A549 (cell line): Measurements from ENCODE around the gene THOC7. TPM values are rescaled to one million over a fixed set of nuclear protein-coding genes. Genes with fewer than 3 reads are reported as not detected.

ENCODE experiments used
- ATAC-seq, 2 experiments: fragments of 200-7000 bp in 1 of 2; fragments of >200 bp in 1 of 2; cut with Nextera tagmentation in 1 of 2; cut with Tn5 transposase in 1 of 2; 3 replicates each; pipeline versions ENCODE4 v1.8.0 to v1.9.1; 2018 to 2020; ENCODE audit warnings: mild to moderate bottlenecking in 1 of 2, moderate library complexity in 1 of 2
- CTCF ChIA-PET: fragments of 300-600 bp; sonication (Branson Sonifier 250); formaldehyde crosslinking; extraction: SDS; loops from one replicate; lab custom pipeline; 2021; ENCODE audit warnings: antibody characterized with exemption, inconsistent platforms; lab: Yijun Ruan, JAX
- POLR2A ChIA-PET: fragments of 350-600 bp; formaldehyde crosslinking; extraction: SDS; loops from one replicate; lab custom pipeline; 2021; ENCODE audit warnings: antibody characterized with exemption, inconsistent platforms; lab: Yijun Ruan, JAX
- DNase-seq, 2 experiments: peaks; one replicate each; pipeline versions ENCODE4 v3.0.0 to v3.0.0-alpha.2; 2011 to 2016; ENCODE audit warnings: low read depth in 1 of 2, low spot score in 1 of 2
- FAIRE-seq: peaks from 2 replicates; lab custom pipeline; 2011; peaks lifted over from hg19 to GRCh38; lab: Jason Lieb, UNC
- H3K27ac ChIP-seq, 2 experiments: fragments of >200 bp; sonication (Bioruptor Twin); formaldehyde crosslinking; 3 replicates each; pipeline ENCODE4 v1.5.1; 2016 to 2017
- H3K4me1 ChIP-seq: fragments of >200 bp; sonication (Bioruptor Twin); formaldehyde crosslinking; 3 replicates; pipeline ENCODE4 v1.6.1; 2016
- H3K4me2 ChIP-seq: fragments of >200 bp; sonication (Bioruptor Twin); formaldehyde crosslinking; 3 replicates; pipeline ENCODE4 v1.6.1; 2016
- H3K4me3 ChIP-seq: fragments of >200 bp; sonication (Bioruptor Twin); formaldehyde crosslinking; 3 replicates; pipeline ENCODE4 v1.5.1; 2016
- H3K9me3 ChIP-seq: fragments of >200 bp; sonication (Bioruptor Twin); formaldehyde crosslinking; 3 replicates; pipeline ENCODE4 v1.6.1; 2016
- ATOH8 ChIP-seq: fragments of 250-450 bp; sonication (Bioruptor Pico); IDR thresholded peaks from 2 replicates; pipeline ENCODE4 v1.5.0; 2020; ENCODE audit warnings: low read depth, mild to moderate bottlenecking, moderate library complexity
- BHLHE40 ChIP-seq: IDR thresholded peaks from 2 replicates; pipeline ENCODE4 v1.6.1; 2012; ENCODE audit warnings: low read depth, low read length, inconsistent platforms
- CBX2 ChIP-seq: fragments of 200-600 bp; sonication (generic); IDR thresholded peaks from 2 replicates; pipeline ENCODE4 v1.6.1; 2016; ENCODE audit warnings: low read depth, mild to moderate bottlenecking, borderline replicate concordance
- CTCF ChIP-seq: fragments of >200 bp; sonication (Bioruptor Twin); formaldehyde crosslinking; IDR thresholded peaks from 3 replicates; pipeline ENCODE4 v1.5.1; 2016
- ESRRA ChIP-seq: fragments of 150-350 bp; IDR thresholded peaks from 2 replicates; pipeline ENCODE4 v1.6.1; 2014; ENCODE audit warnings: mild to moderate bottlenecking, low read length, borderline replicate concordance
- FOSB ChIP-seq: fragments of 250-450 bp; sonication (Bioruptor Pico); IDR thresholded peaks from 2 replicates; pipeline ENCODE4 v1.5.0; 2020; ENCODE audit warnings: mild to moderate bottlenecking, moderate library complexity
- FOXS1 ChIP-seq: fragments of 250-450 bp; sonication (Bioruptor Pico); IDR thresholded peaks from 2 replicates; pipeline ENCODE4 v1.5.0; 2020; ENCODE audit warnings: mild to moderate bottlenecking, moderate library complexity
- HDAC2 ChIP-seq: fragments of 200-600 bp; sonication (generic); IDR thresholded peaks from 2 replicates; pipeline ENCODE4 v1.6.1; 2016
- JUNB ChIP-seq: fragments of >200 bp; sonication (Bioruptor Twin); formaldehyde crosslinking; IDR thresholded peaks from 2 replicates; pipeline ENCODE4 v1.6.1; 2016
- MAFK ChIP-seq: fragments of 450-650 bp; IDR thresholded peaks from 2 replicates; pipeline ENCODE4 v1.6.1; 2014; ENCODE audit not compliant: partially characterized antibody
- NFE2L2 ChIP-seq: fragments of 150-350 bp; conservative IDR thresholded peaks from 2 replicates; pipeline ENCODE4 v1.6.1; 2014; ENCODE audit warnings: low read length
- NR3C1 ChIP-seq: fragments of >200 bp; sonication (Bioruptor Twin); formaldehyde crosslinking; IDR thresholded peaks from 3 replicates; pipeline ENCODE4 v1.6.1; 2017
- PHF8 ChIP-seq: fragments of 200-600 bp; sonication (generic); IDR thresholded peaks from 2 replicates; pipeline ENCODE4 v1.6.1; 2016; ENCODE audit warnings: low read depth, mild to moderate bottlenecking, antibody characterized with exemption, moderate library complexity, borderline replicate concordance
- SREBF2 ChIP-seq: fragments of 450-650 bp; IDR thresholded peaks from 2 replicates; pipeline ENCODE4 v1.6.1; 2014; ENCODE audit warnings: mild to moderate bottlenecking, moderate library complexity
- TP53 ChIP-seq: fragments of 250-450 bp; sonication (Bioruptor Pico); IDR thresholded peaks from 2 replicates; pipeline ENCODE4 v1.5.0; 2021; ENCODE audit warnings: mild to moderate bottlenecking, moderate library complexity
- WGBS: methylation state at CpG from one replicate; pipeline ENCODE4 v1.1.6; 2017; ENCODE audit errors: missing lambda C conversion rate; 5-methylcytosine and 5-hydroxymethylcytosine counted together
- polyA plus RNA-seq, 4 experiments: library from polyadenylated mRNA; depleted of rRNA in 3 of 4; stranded (reverse); fragments of >200 nt; fragmentation: RNase III in 1 of 4; extraction: RNeasy Plus Mini Kit Qiagen cat#74134 plus additional on column Dnase treatment in 1 of 4; gene quantifications; 2 replicates in 3 of 4; 3 replicates in 1 of 4; pipeline ENCODE4 v1.2.3, GENCODE V29; 2011 to 2017
- TF ChIP-seq, protein P1 (sequence below): fragments of 250-450 bp; sonication (Bioruptor Pico); IDR thresholded peaks from 2 replicates; pipeline ENCODE4 v1.5.0; 2021; ENCODE audit warnings: mild to moderate bottlenecking, moderate library complexity, borderline replicate concordance
- TF ChIP-seq, protein P2 (sequence below): fragments of >200 bp; sonication (Bioruptor Twin); formaldehyde crosslinking; IDR thresholded peaks from 3 replicates; pipeline ENCODE4 v1.6.1; 2016
- TF ChIP-seq, protein P3 (sequence below): fragments of >200 bp; sonication (Bioruptor Twin); formaldehyde crosslinking; IDR thresholded peaks from 2 replicates; pipeline ENCODE4 v1.6.1; 2016

Gene THOC7
- polyA plus RNA-seq, 2 of the 4 experiments (the other 2 are of a cell fraction), result 65.2 to 71.7 TPM

GRCh38 chr3:63878394-63879060 lies 14.9 kb upstream of the THOC7 start (continued):
- TF ChIP-seq CTCF (no peak), ESRRA (no peak), NFE2L2 (no peak), JUNB (no peak), FOXS1 (no peak)
- TF ChIP-seq, all 56 proteins: peak for 0

GRCh38 chr3:63877737-63878393 lies 14.3 kb upstream of the THOC7 start:
- no peak for FAIRE-seq
- ATAC-seq, result no peak

GRCh38 chr3:63876260-63876659 lies 12.7 kb upstream of the THOC7 start:
- DNase-seq, result no peak
- 87% methylated on average over 3 of the region's 3 CpGs for WGBS
- Histone ChIP-seq H3K9me3 (no peaks in the 10 kb centered on the region), H3K27ac (no peak overlapping the region), H3K4me2 (no peak overlapping the region), H3K4me3 (no peak overlapping the region), H3K4me1 (no peaks in the 10 kb centered on the region)
- ChIA-PET POLR2A (no interaction called here), CTCF (interaction anchor here (0.9 kb wide), 1 partner anchor 18 kb away, joined by 3 read pairs; no protein-coding TSS in a partner anchor)
- ATAC-seq, result no peak
- no peak for TF ChIP-seq ATOH8 (CRISPR knock-in tag)
- TF ChIP-seq, protein P1, sequence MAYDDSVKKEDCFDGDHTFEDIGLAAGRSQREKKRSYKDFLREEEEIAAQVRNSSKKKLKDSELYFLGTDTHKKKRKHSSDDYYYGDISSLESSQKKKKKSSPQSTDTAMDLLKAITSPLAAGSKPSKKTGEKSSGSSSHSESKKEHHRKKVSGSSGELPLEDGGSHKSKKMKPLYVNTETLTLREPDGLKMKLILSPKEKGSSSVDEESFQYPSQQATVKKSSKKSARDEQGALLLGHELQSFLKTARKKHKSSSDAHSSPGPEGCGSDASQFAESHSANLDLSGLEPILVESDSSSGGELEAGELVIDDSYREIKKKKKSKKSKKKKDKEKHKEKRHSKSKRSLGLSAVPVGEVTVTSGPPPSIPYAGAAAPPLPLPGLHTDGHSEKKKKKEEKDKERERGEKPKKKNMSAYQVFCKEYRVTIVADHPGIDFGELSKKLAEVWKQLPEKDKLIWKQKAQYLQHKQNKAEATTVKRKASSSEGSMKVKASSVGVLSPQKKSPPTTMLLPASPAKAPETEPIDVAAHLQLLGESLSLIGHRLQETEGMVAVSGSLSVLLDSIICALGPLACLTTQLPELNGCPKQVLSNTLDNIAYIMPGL (CRISPR knock-in tag), result no peak
- no peak for TF ChIP-seq TP53 (CRISPR knock-in tag)
- no peak for TF ChIP-seq FOSB (CRISPR knock-in tag)
- TF ChIP-seq, protein P2, sequence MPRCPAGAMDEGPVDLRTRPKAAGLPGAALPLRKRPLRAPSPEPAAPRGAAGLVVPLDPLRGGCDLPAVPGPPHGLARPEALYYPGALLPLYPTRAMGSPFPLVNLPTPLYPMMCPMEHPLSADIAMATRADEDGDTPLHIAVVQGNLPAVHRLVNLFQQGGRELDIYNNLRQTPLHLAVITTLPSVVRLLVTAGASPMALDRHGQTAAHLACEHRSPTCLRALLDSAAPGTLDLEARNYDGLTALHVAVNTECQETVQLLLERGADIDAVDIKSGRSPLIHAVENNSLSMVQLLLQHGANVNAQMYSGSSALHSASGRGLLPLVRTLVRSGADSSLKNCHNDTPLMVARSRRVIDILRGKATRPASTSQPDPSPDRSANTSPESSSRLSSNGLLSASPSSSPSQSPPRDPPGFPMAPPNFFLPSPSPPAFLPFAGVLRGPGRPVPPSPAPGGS, result no peak
- TF ChIP-seq CBX2, result no peak
- TF ChIP-seq, protein P3, sequence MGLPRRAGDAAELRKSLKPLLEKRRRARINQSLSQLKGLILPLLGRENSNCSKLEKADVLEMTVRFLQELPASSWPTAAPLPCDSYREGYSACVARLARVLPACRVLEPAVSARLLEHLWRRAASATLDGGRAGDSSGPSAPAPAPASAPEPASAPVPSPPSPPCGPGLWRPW, result no peak
- TF ChIP-seq PHF8, result no peak
- TF ChIP-seq MAFK, result no peak
- TF ChIP-seq CTCF, result no peak
- FAIRE-seq, result no peak

More at GRCh38 chr3:63877737-63878393, 14.3 kb upstream of the THOC7 start:
- TF ChIP-seq NR3C1 (no peak), FOXS1 (no peak), BHLHE40 (no peak), SREBF2 (no peak), HDAC2 (no peak)
- TF ChIP-seq, protein P1 (CRISPR knock-in tag), result no peak
- 95% methylated on average over 3 of the region's 3 CpGs for WGBS
- Histone ChIP-seq H3K4me2 (no peak overlapping the region), H3K27ac (no peak overlapping the region), H3K9me3 (no peaks in the 10 kb centered on the region), H3K4me3 (no peak overlapping the region), H3K4me1 (no peaks in the 10 kb centered on the region)
- no peak for DNase-seq
- POLR2A ChIA-PET, result no interaction called here
- CTCF ChIA-PET, result interaction anchor here (0.9 to 1.6 kb wide), 3 partner anchors 12 to 115 kb away, joined by 3 to 5 read pairs (median 4); partner anchors contain the start of gene SCAANT1
